Occipital lobe (tissue), 2 donors: ENCODE measurements around the gene SATB1. TPM values are rescaled to one million over a fixed set of nuclear protein-coding genes. Genes with fewer than 3 reads are reported as not detected.
"Not testable (repeated sequence)": the region's sequence is repeated elsewhere in the genome, so short reads cannot be mapped to it uniquely, and the experiment has no call there.

Experiments
- DNase-seq: peaks from one replicate; lab custom pipeline; 2025; lab: John Stamatoyannopoulos, UW
- total RNA-seq: library from RNA; depleted of rRNA; stranded (reverse); fragments of >200 nt; gene quantifications from one replicate; pipeline ENCODE4 v1.2.3, GENCODE V29; 2014

SATB1 gene
- total RNA-seq, 1 donor from 2014 or later = 166 TPM

DNA sequence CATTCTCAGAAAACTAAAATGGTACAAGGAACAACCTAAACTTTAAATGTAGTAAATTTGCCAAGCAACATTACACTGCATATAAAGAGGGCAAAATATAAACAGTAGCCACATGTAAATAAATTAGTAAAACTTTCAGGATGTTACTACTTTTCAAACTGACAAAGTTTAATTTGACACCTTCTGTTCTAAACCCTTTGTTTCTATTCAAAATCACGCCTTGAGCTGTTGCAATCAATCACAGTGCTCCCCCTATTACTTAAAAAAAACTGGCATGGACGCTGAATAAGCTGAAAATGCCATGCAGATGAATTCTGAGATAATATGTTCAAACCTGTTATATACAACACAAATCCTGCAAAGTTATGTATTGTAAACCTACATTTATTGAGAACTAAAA lies 69.3 kb downstream of the SATB1 start:
- DNase-seq = no peak

DNA sequence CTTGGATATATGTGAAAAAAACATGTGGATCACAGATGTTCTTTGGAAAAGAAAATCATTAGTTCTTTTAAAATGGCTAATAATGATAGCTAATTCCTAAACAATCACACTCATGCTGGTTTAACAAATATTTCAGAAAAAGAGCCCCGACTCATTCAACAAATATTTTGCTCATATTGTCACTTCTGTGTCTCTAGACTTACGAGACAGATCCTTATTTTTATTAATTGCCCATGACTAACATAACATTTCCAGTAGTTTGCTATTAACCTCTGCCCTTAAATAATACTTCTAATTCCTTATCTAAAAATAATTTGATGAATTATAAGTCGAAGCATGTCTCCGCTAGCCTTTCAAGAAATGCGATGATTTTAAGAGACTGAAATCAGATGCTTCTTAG lies 70.4 kb downstream of the SATB1 start:
- DNase-seq = no peak

DNA sequence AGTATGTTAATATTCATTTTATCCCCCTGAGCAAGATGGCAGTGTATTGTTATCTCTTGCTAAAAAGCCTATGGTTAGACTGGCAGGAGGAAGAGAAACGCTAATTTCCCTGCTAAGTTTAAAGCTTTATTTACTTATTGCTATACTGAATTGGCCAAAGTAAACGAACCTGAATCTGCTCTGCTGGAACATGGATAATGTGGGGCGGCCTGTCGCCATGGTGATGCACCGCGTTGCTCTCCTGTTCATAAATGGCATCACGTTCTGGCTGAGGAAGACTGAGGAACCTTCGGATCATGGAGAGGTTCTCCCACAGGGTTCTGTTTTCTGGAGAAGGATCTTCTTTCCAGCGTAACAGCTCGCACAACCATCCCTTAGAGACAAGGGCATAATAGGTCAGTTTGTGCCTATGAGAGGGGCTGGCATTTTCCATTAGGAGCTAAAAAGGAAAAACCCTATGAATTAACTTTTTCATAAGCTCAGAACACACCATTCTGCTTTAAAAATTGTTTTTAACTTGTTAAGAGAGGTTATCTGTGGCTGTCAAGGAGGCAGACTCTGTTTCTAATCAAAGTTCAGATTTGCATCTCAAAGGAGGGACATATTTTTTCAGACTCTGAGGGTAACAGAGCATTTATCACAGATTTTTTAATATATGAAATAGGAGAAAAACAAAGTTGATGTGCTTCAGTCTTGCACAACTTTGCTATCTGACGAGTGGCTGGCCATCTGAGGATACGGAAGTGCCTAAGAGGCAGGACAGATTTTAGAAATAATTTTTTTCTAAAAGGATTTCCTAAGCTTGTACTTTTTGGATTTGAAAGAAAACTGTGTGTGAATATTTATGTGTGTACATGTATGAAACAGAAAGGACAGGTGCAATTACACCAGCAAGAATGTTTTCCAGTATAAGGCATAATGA lies 73.1 kb downstream of the SATB1 start:
- DNase-seq = no peak

DNA sequence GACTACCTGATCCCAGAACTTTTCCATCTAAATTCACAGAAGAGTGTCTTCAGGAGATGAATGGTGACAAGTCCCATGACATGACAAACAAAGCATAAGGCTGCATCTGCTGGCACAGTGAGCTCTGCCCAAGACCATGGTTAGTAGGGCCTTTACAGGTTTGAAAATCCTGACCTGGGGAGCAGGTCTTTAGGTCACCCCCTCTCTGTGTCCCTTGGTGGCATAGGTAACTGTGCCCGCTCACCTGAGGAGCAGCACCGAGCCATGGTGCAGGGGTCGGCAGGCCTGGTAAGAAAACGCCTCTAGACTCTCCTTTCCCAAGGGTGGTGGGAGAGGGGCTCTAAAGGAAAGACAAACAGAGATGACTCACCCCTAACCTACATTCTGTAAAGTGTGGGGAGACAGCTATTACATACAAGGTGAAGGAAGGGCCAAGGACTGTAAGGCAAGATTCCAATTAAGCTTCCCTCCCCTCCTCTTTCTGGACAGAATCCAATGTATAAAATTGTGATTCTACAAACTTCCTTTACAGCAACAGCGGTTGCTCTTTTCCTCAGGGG lies 74.0 kb downstream of the SATB1 start:
- DNase-seq = no peak

DNA sequence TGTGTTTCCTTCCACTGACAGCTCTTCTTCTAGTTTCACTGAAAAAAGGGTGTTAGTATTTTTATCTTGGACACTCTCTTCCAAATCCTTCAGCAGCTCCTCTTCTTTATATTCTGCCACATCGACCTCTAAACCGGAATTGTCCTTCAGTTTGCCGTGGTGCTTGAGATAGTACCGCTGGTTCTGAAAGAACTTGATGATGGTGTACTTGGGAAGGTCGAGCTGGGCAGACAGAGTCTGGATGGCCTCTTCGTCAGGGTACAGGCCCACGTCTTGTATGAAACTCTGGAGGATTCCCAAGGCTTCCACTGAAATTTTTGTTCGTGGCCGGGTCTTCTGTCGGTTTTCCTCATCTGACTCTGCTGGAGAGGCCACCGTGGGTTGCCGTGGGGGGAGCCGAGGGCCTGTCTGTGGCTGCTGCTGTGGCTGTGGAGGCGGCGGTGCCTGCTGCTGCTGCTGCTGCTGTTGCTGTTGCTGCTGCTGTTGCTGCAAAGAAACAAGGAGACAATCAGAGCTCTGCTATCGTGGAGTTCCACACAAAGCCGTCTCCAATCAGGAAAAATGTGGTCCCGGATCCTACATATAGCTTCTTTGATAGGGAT lies 75.8 kb downstream of the SATB1 start:
- no peak for DNase-seq

DNA sequence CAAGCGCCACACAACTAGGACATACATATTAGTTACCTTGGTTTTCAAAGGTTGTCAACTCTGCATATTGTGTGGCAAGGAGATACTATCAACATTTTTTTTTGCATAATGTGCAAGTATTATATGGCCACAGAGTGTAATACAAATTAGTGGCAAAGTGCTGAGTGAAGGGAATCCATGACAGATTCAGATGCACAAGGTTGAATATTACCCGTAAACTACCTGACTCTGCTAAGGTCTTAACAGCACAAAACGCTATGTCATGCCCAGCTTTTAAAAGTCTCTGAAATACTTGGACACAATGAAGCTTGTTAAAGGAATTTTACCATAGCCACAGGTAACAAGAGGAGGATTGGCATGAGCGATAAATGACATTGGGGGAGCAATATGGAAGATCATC lies 79.0 kb downstream of the SATB1 start:
- no peak for DNase-seq

DNA sequence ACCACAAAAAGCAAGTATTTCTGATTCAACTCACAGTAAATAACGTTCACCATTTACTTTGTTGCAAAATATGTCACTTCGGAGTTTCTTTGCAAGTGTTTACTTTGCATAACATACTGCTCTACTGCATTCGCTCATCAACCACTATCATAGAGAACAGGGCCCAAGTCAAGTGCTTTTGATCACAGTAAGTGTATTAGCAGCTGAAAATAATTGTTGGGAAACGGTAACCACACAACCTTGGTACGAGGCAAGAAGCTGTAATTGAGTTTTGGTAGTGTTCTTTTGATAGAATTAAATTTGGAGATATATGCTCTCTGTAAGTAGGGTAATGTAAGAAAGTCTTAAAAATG lies 80.1 kb downstream of the SATB1 start:
- DNase-seq = no peak

DNA sequence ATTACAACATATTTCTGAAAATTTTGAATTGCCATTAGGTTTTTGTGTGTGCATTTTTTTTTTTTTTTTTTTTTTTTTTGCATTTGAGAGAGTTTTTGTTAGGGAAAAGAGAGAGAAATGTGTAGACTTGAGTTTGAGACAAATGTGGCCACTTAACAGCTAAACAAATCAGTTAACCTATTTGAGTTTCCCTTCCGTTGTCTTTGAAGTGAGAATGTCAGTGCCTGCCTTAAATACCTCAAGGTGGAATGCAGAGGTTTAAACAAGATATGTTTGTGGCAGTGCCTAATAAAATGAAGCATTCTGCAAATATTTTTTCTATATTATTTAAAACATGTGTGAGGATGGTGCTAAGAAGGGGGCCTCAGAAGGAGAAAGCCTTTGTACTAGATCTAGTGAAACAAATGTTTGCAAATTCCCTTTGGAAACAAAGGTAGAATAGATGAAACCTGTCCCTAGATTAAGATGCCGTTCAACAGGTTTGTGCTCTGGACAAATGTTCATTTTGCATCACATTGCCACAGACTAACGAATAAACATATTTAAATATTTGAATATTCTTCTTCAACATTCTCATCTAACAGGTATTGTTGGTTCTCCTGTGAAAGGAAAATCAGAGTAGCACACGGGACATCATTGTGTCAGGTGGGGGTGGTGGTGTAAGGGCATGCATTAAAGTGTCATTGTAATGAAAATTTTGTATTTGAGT lies 80.7 kb downstream of the SATB1 start:
- no peak for DNase-seq

DNA sequence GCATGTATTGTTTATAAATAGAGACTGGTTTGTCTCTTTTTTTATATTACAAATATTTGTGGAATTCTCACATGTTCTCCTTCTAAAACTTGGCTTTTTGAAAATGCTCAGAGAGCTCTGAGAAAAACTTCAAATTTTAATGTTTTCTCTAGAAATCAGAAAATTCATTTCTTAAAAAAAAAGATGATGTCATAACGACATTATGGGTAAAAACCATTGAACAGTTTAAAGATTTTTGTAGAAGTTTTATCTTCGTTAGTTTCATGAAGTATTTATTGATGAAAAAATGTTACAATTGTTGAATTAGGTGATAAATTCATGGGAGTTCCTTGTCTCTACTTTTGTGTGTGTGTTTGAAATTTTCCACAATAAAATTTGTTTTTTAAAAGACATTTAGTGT lies 81.3 kb downstream of the SATB1 start:
- no peak for DNase-seq

DNA sequence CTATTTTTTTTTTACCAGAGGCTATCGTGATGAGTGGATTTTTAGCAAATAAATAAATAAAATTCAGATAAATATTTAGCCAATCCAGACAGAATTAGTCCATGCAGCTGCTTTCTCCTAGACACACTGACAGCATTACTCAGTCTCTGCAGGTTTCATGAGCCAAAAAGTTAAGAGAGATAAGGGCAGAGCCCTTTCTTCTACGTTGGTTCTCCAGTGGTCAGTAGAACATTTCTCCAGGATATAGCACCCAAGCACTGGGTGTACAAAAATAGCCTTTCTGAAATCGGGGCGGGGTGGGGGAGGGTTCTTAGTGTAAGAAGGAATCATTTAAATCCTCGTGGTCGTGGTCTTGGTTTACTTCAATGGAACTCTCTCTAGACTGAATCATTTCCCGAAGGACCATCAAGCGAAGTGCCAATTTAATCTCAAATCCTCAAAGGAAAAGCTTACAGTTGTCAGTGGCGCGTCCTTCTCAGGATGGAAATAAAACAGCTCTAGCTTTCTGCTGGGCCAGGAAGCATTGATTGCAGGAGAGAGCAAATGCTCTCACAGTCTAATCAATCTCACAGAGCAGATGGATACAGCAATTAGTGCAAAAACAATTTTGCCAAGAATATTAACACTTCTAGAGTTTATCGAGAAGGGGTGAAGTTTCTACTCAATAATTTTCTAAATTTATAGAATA lies 86.2 kb downstream of the SATB1 start:
- no peak for DNase-seq

DNA sequence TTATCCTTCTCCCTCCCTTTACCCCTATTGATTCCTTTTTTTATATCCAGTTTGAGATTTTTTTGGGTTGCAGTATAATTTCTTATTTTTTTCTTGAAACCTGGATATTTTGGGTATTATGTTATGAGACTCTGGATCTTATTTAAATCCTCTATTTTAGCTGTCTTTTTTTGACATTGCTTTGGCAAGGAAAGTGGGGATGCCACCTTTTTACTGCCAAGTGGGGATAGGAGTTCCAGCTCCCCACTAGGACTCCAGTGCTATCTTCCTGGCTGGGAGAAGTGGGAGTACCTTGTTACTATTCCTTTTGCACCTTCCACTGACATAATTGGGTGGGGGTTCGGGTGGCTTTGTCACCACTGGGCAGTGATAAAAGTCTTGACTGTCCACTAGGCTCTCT lies 87.9 kb downstream of the SATB1 start:
- no peak for DNase-seq

DNA sequence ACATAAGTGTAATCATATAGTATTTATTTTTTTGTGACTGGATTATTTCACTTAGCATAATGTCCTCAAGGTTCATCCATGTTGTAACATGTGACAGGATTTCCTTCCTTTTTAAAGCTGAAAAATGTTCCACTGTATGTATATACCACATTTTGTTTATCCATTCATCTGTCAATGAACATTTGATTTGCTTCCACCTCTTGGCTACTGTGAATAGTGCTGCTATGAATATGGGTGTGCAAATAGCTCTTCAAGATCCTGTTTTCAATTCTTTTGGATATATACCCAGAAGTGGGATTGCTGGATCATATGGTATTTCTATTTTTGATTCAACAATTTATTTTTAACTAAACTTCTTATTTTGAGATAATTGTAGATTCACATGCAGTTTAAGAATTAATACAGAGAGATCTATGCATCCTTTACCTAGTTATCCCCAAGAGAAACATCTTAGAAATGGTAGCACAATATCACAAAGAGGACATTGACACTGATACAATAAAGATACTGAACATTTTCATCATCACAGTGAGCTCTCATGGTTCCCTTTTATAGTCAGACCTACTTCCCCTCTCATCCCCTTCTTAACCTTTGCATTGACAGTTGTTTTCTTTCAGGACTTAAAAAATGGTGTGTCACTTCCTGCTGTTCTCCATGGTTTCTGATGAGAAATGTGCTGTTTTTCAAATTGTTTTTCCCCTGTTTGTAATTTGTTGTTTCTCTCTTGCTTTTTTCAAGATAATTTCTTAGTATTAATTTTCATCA lies 90.1 kb downstream of the SATB1 start:
- no peak for DNase-seq

DNA sequence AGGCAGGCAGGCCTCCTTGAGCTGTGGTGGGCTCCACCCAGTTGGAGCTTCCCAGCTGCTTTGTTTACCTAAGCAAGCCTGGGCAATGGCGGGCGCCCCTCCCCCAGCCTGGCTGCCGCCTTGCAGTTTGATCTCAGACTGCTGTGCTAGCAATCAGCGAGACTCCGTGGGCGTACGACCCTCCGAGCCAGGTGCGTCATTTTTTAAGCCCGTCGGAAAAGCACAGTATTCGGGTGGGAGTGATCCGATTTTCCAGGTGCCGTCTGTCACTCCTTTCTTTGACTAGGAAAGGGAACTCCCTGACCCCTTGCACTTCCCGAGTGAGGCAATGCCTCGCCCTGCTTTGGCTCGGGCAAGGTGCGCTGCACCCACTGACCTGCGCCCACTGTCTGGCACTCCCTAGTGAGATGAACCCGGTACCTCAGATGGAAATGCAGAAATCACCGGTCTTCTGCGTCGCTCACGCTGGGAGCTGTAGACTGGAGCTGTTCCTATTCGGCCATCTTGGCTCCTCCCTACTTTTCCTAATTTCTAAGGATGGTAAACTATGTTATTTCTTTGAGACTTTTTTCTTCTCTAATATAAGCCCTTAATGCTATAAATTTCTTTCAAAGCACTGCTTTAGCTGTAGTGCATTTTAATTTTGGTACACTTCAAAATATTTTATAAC lies 94.2 kb downstream of the SATB1 start:
- DNase-seq = not testable (repeated sequence)

DNA sequence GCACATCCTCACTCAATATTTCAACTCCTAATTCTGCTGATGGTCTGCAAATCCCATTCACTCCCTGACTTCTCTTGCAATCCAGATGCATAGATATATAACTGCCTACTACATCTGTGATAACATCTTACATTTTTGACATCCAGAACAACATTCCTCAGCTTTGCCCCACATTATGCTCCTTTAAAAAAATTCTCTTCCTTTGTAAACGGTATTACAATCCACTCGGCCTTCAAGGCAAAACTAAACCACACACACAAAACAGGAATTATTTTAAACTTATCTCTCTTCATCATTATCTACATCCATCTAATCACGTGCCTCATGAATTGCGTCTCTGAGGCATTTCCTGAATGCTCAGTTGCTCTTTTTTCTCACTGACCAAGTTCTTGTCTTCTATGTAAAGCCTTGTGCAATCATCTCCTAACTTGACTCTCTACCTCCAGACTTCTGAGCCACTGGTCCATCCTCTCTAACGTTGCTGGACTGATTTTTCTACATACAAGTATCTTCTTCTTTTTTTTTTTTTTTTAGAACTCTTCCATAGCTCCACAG lies 117.0 kb downstream of the SATB1 start:
- DNase-seq = no peak

DNA sequence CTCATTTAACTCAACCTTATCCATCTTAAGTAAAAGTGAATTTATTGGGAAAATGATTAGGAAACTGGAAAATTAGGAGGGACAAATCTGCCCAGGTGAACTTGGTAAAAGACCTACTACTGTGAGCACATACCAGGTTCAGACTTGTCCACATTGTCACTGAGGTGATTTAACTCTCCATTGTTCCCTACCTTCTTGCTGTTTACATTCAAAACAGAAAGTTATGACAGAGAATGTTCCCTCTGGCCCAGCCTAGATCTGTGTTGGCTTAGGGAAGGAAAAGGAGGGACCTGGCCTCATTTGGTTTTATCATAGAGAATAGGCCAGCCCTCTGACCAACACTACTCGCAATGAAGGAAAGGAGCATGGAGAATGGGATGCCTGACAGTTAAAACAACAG lies 117.6 kb downstream of the SATB1 start:
- no peak for DNase-seq

DNA sequence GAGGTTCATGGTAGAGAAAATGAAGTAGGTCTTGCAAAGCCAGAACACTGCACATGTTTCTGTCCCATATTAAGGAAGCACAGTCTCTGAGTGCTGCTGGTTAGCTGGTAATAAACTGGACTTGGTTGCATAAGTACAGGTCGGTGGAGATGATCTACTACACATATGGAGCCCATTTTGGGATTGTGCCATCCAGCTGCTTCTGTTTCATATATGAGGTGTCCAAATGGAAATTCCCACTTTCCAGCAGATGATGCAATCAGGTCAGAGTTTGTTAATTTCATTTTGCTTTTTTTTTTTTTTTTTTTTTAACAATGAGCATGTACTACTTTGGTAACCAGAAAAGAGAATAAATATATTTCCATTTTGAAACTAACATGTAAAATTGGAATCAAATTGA lies 122.6 kb downstream of the SATB1 start:
- DNase-seq = no peak

DNA sequence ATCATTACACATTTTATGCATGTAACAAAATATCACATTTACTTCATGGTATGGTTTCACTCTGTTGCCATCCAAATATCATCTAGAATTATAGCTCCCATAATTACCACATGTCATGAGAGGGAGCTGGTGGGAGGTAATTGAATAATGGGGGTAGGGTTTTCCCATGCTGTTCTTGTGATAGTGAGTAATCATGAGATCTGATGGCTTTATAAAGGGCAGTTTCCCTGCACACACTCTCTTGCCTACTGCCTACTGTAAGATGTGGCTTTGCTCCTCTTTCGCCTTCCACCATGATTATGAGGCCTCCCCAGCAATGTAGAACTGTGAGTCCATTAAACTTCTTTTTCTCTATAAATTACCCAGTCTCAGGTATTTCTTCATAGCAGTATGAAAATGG lies 123.4 kb downstream of the SATB1 start:
- DNase-seq = no peak

DNA sequence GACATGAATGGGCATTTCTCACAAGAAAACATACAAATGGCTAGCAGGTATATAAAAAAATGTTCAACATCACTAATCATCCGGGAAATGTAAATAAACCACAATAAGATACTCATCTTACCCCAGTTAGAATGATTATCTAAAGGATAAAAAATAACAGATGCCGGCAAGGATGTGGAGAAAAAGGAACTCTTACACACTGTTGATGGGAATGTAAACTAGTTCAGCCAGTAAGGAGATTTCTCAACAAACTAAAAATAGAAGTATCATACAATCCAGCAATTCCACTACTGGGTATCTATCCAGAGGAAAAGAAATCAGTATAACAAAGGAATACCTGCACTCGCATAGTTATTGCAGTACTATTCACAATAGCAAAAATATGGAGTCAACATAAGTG lies 124.2 kb downstream of the SATB1 start:
- DNase-seq = no peak

DNA sequence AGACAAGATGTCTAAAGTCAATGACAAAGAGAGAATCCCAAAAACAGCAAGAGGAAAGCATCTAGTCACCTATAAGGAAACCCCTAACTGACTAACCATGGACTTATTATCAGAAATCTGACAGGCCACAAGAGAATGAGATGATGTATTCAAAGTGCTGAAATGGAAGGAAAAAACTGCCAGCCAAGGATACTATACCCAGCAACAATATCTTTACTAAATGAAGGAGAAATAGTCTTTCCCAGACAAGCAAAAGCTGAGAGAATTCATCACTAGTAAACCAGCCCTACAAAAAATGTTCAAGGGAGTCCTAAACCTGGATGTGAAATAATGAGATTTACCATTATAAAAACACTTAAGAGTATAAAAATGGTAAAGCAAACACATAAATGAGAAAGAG lies 128.0 kb downstream of the SATB1 start:
- DNase-seq = no peak
